ENCODE data around the gene PSMD2.

PSMD2 gene

DNA sequence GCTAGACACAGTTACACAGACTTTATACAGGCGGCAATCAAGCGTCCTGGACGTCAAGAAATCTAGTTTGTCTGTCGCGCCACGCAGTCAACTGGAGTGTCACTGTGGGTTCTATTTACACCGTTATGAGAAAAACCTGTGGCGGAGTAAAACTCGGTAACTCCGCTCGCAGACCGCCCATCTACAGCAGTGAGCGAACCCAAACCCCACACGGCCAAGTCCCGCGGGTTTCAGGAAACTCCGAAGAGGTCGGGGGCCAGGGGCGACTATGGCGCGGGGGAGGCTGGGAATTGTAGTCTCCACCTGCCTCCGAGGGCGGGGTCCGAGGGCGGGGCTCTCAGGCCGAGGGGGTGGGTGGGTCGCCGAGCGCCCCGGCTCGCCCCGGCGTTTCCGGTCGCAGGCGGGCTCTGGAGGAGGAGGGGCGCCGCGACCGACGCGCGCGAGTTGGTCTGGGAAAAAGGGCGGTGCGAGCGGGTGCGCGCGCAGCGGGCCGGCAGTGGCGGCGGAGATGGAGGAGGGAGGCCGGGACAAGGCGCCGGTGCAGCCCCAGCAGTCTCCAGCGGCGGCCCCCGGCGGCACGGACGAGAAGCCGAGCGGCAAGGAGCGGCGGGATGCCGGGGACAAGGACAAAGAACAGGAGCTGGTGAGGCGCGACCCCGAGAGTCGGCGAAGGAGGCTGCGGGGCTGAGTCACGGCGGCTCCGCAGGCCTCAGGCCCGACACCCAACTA is at the start of gene PSMD2:
Gene PSMD2, plus strand, starts transcription at position 483 of the 729 bp plus-strand sequence. Its CDS starts 26 bp downstream, at position 509.
- H3K4me3 ChIP-seq (ENCODE audit: low read depth, low read length) = peak within 1 kb of the TSS; percentile 93
- no peak for TF ChIP-seq CTCF (conservative IDR thresholded peaks at IDR 0.05; ENCODE audit: low read depth, low read length)
- DNase-seq (ENCODE audit: low read depth) = peak; percentile 98

DNA sequence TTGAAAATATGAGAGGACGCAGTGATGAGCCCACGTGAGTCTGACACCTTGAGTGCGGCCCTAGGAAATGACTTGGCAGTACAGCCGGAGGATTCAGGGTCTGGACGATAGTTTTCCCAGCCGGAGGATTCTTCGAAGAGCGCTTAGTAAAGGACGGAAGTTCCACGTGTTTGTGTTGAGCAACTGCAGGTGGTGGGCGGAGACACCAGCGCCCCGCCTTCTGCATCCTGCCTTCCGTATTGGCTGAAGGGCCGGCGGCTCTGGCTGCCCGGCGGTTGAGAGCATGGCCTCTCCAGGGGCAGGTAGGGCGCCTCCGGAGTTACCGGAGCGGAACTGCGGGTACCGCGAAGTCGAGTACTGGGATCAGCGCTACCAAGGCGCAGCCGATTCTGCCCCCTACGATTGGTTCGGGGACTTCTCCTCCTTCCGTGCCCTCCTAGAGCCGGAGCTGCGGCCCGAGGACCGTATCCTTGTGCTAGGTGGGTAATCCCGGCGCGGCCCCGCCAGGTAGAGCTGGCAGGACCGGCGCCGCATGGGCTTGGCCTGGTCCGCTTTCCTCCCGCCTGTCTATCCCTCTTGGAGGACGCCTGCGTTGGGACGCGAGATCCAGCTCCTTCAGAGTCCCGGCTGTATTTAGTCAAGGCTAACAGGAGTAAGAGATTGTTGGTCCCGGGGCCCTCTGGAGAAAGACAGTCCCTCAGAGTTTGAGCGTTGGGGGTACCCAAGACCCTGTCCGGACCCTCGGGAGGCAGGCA is 49.5 kb upstream of the PSMD2 start, which contains the start of gene EEF1AKMT4:
Gene EEF1AKMT4, plus strand, starts transcription at position 261 of the 755 bp plus-strand sequence. Its CDS starts 23 bp downstream, at position 284.
- TF ChIP-seq CTCF (conservative IDR thresholded peaks at IDR 0.05; ENCODE audit: low read depth, low read length) = peak; percentile 57
- H3K4me3 ChIP-seq (ENCODE audit: low read depth, low read length) = peak within 1 kb of the TSS; percentile 99

DNA sequence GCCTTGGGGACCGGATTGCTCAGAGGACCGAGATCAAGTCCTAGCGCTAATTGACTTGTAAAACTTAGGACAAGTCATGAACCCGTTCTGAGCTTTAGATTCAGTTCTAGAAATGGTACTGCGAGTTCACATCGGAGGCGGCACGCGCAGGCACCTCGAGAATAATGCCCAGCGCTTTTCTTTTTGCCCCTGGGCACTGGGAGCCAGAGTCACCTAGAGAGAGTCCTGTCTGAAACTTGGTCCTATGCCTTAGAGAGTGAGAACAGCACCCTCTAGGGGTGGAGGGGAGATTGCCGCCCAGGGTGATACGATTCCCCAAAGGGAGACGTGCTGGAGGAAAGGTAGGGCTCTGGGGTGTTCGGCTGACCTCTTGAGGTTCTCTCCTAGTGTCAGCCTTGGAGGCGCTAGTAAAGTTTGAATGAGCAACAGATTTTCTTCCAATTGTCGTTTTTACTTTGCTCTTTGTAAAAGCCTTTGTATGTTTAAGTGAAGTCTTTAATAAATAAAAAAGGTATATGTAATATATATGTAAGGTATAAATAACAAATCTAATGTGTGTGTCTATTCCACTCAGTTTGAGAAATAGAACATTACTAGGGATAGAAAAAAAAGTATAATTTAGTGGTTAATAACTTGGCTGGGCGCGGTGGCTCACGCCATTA is 48.7 kb upstream of the PSMD2 start:
- peak overlapping the region; percentile 99 for H3K4me3 ChIP-seq (ENCODE audit: low read depth, low read length)
- TF ChIP-seq CTCF (conservative IDR thresholded peaks at IDR 0.05; ENCODE audit: low read depth, low read length) = peak; percentile 96
- peak; percentile 91 for DNase-seq (ENCODE audit: low read depth)

More for the DNA sequence above, 49.5 kb upstream of the PSMD2 start, which contains the start of gene EEF1AKMT4:
- peak; percentile 99 for DNase-seq (ENCODE audit: low read depth)

DNA sequence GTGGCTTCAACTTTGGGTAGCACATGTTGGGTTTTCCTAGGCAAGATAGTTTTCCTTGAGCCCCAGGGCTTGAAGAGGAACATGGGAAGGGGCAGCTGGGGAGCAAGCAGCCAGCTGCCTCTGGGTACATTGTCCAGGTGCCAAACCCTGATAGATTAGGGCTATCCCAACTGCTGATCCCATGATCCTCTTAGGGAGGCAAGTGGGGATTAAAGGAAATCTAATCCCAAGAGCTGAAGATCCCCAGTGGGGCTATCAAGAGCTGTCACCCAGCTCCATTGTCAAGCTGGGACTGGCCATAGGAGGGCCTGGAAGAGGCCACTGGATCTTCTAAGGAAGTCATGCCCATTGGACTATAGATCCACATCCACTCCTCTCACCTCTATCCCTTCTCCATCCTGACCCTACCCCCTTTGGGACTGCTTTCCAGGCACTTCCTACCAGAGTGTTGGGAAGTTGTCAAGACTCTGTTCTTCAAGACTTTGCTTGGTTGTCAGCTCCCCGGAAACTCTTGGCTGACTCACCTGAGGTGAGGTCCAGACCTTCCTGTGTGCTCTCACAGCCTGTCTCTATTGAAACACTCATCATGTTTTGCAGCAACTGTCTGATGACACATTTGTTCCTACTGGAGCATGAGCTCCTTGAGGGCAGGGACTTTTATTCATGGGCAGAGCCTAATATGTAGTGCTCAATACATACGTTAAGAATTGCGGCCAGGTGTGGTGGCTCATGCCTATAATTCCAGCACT is 43.6 kb upstream of the PSMD2 start:
- DNase-seq (ENCODE audit: low read depth) = no peak
- no peak for TF ChIP-seq CTCF (conservative IDR thresholded peaks at IDR 0.05; ENCODE audit: low read depth, low read length)
- H3K4me3 ChIP-seq (ENCODE audit: low read depth, low read length) = no peak overlapping the region

GRCh38 chr3:184257083-184257915 is 41.7 kb upstream of the PSMD2 start:
- DNase-seq (ENCODE audit: low read depth) = no peak
- TF ChIP-seq CTCF (conservative IDR thresholded peaks at IDR 0.05; ENCODE audit: low read depth, low read length) = no peak
- no peak overlapping the region for H3K4me3 ChIP-seq (ENCODE audit: low read depth, low read length)

- DNase-seq (ENCODE audit: low read depth) = no peak
- no peak for TF ChIP-seq CTCF (conservative IDR thresholded peaks at IDR 0.05; ENCODE audit: low read depth, low read length)
- H3K4me3 ChIP-seq (ENCODE audit: low read depth, low read length) = no peak overlapping the region
These were observed 40.1 kb upstream of the PSMD2 start for GRCh38 chr3:184258926-184259325.
